Right lobe of liver (tissue), 4 donors: ENCODE data around the gene PACC1.

Experiments
- POLR2A ChIP-seq: fragments of 450-650 bp; IDR thresholded peaks from one replicate; pipeline ENCODE4 v1.6.1; 2017; ENCODE audit warnings: antibody characterized with exemption, mild to moderate bottlenecking
- TF ChIP-seq, protein P1 (sequence below), 4 donors: fragments of 200-600 bp in 3 of 4; fragments of 450-650 bp in 1 of 4; IDR thresholded peaks; one replicate each; pipeline versions ENCODE4 v1.5.1 to v1.8.0; 2016 to 2022; ENCODE audit warnings: antibody characterized with exemption in 4 of 4, mild to moderate bottlenecking in 2 of 4
- donor health status: DM: no; HTN: no; CAD: no.
- donor health status: DM: no; HTN: no; CAD: no.
- donor health status: DM: no; HTN: yes; CAD: no.

DNA sequence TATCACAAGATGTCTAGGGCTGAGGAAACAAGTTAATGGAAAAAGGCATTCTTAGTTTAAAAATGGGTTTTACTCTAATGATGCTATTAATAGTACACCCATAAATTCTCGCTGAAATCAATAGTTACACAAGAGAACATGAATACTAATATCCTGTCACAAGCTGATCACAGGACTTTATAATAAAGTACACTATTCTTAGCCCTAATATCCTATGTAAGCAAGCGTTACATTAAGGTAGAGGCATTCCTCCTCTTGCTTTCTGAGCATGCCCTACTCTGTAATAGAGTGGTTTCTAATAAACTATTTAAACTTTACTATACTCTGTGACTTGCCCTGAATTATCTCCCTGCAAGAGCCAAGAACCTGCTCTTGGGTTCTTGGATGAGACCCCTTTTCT is 6.5 kb upstream of the PACC1 start:
- TF ChIP-seq, protein P1, sequence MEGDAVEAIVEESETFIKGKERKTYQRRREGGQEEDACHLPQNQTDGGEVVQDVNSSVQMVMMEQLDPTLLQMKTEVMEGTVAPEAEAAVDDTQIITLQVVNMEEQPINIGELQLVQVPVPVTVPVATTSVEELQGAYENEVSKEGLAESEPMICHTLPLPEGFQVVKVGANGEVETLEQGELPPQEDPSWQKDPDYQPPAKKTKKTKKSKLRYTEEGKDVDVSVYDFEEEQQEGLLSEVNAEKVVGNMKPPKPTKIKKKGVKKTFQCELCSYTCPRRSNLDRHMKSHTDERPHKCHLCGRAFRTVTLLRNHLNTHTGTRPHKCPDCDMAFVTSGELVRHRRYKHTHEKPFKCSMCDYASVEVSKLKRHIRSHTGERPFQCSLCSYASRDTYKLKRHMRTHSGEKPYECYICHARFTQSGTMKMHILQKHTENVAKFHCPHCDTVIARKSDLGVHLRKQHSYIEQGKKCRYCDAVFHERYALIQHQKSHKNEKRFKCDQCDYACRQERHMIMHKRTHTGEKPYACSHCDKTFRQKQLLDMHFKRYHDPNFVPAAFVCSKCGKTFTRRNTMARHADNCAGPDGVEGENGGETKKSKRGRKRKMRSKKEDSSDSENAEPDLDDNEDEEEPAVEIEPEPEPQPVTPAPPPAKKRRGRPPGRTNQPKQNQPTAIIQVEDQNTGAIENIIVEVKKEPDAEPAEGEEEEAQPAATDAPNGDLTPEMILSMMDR (IDR thresholded peaks at IDR 0.05): no peak
- TF ChIP-seq POLR2A: no peak
